HAP-1 (cell line): ENCODE data around the gene CBX5.
A peak's percentile ranks its signal among the peaks of the same experiment; 100 is the strongest.
"Not testable (repeated sequence)": the region's sequence is repeated elsewhere in the genome, so short reads cannot be mapped to it uniquely, and the experiment has no call there.

Experiments used
- DNase-seq, 2 experiments: peaks; one replicate each; pipeline ENCODE4 v3.0.0-alpha.2; 2016 to 2020; ENCODE audit warnings: low spot score in 2 of 2
- H3K27me3 ChIP-seq: fragments of 250-450 bp; sonication (Bioruptor Pico); 2 replicates; pipeline ENCODE4 v1.5.1; 2020; ENCODE audit warnings: low read depth, mild to moderate bottlenecking, moderate library complexity
- H3K36me3 ChIP-seq: fragments of 250-450 bp; sonication (Bioruptor Pico); replicated peaks from 2 replicates; pipeline ENCODE4 v1.5.1; 2020; ENCODE audit warnings: mild to moderate bottlenecking
- H3K4me1 ChIP-seq: fragments of 250-450 bp; sonication (Bioruptor Pico); 2 replicates; pipeline ENCODE4 v1.5.1; 2020; ENCODE audit warnings: mild to moderate bottlenecking
- H3K4me3 ChIP-seq: fragments of 250-450 bp; sonication (Bioruptor Pico); 2 replicates; pipeline ENCODE4 v1.5.1; 2020; ENCODE audit warnings: mild to moderate bottlenecking, moderate library complexity
- H3K9me3 ChIP-seq: fragments of 250-450 bp; sonication (Bioruptor Pico); 2 replicates; pipeline ENCODE4 v1.5.1; 2020; ENCODE audit warnings: mild to moderate bottlenecking, moderate library complexity
- in situ Hi-C: fragments of 300-500 bp; cut with MboI; formaldehyde crosslinking; loops from 3 replicates; pipeline ENCODE4 v1.14.3; 2020; ENCODE audit warnings: low sequenced_read_pairs, inconsistent platforms, mixed read lengths

CBX5 gene

GRCh38 chr12:54286042-54287030, 6.4 kb upstream of the CBX5 start:
- H3K27me3 ChIP-seq = no peaks in the 10 kb centered on the region
- H3K4me1 ChIP-seq = peaks cover 21% of the 10 kb centered on the region
- no peak overlapping the region for H3K4me3 ChIP-seq
- in situ Hi-C loops = loop anchor here (25.0 kb wide), 1 partner anchor 1826 kb away; the partner anchor contains the start of genes PA2G4, RPL41 and ZC3H10
- peaks cover 69% of the 10 kb centered on the region for H3K36me3 ChIP-seq
- no peaks in the 10 kb centered on the region for H3K9me3 ChIP-seq
- peak in 1 of 2 experiments; percentile 48 for DNase-seq

DNA sequence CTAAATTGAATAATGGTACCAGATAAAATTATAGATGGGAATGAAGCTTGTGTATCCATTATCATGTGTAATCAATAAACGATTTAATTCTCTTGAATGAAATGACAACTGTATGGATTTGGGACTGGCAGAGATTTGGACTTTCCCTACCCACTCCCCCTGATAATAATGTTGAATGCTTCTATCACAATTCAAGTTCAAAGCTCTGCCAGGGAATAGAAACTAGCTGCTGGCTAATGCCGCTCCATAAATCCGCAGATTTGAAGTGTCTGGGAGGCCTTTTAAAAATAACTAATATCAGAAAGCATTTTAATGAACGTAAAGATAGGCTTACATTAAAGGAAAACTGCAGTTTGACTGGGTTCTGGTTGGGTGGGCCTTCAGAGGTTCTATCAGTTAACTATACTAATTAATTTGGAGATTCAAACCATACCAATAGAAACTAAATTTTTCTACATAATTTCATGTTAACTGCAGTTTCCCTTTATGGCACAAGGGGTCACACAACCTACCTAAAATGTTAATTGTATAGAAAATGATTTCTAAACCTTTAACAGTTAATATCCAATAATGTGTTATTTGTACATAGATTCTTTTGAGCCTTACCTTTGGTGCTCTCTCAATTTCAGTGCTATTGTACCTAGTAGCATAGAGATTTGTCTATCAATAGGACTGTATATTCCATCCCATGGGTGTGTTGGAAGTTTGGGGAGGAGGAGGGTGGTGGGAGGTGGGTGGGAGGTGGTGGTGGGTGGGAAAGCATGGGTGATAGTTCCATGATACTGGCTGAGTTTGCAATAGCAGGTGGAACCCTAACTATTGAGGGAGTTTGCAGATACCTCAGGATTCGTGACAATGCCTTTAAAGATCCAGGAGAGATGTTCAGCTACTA, 5.5 kb upstream of the CBX5 start:
- peaks cover 21% of the 10 kb centered on the region for H3K4me1 ChIP-seq

DNA sequence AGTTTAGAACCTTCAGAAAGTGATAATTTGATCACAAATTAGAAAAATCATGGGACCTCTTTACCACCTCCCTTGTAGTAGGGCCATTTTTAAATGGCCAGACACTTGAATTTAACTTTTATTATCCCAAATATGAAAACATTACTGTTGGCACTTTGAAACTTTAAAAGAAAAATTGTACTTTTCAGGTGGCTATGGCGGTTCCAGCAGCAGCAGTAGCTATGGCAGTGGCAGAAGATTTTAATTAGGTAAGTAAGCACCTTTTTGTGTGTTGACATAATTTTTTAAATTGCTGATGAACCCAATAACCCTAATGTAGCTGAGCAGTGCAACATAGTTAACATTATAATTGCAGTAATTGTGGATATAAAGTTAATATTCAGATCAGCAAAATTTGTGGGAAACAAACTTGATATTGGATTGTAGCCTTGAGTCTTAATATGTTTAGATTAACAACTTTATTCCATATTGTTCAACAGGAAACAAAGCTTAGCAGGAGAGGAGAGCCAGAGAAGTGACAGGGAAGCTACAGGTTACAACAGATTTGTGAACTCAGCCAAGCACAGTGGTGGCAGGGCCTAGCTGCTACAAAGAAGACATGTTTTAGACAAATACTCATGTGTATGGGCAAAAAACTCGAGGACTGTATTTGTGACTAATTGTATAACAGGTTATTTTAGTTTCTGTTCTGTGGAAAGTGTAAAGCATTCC, 4.3 kb upstream of the CBX5 start:
- DNase-seq, H3K27me3 ChIP-seq, H3K9me3 ChIP-seq: not testable (repeated sequence)
- H3K4me1 ChIP-seq = peaks cover 21% of the 10 kb centered on the region
- H3K4me3 ChIP-seq = peak overlapping the region; percentile 82
- in situ Hi-C loops = loop anchor here (25.0 kb wide), 1 partner anchor 1828 kb away; the partner anchor contains the start of genes PA2G4, RPL41 and ZC3H10
- H3K36me3 ChIP-seq = peaks cover 76% of the 10 kb centered on the region

More for the DNA sequence above, 5.5 kb upstream of the CBX5 start:
- no peaks in the 10 kb centered on the region for H3K9me3 ChIP-seq
- H3K36me3 ChIP-seq = peaks cover 76% of the 10 kb centered on the region
- in situ Hi-C loops = loop anchor here (25.0 kb wide), 1 partner anchor 1827 kb away; the partner anchor contains the start of genes PA2G4, RPL41 and ZC3H10
- peak overlapping the region; percentile 82; the same call in 1 of the 2 replicates for H3K4me3 ChIP-seq
- no peaks in the 10 kb centered on the region for H3K27me3 ChIP-seq
- DNase-seq = no peak

DNA sequence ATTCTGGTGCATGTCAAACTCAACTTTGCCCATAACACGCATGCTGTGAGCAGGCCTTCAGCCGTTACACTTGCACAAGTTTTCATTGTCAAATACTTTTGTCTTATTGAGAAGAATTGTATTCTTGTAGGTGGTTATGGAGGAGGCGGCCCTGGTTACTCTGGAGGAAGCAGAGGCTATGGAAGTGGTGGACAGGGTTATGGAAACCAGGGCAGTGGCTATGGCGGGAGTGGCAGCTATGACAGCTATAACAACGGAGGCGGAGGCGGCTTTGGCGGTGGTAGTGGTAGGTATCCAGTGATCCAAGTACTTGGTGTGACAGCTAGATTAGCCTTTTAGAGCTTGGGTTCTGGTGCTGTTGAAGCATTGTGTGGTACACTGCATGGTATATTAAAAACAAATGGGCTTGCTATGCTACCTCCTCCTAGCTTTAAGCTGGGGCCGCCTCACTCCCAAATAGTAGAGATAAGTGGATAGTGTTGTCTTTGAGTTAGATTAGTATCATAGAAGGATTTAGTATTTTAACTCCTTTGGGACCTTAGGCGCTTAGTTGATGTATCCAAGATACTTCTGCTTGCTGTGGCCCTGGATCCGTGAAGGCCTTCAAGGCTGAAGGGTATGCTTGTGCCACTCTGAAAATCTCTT, 3.1 kb upstream of the CBX5 start:
- Histone ChIP-seq H3K27me3 (no peaks in the 10 kb centered on the region), H3K4me1 (peaks cover 21% of the 10 kb centered on the region), H3K9me3 (no peaks in the 10 kb centered on the region), H3K4me3 (peak overlapping the region; percentile 82), H3K36me3 (peaks cover 79% of the 10 kb centered on the region)
- in situ Hi-C loops = loop anchor here (25.0 kb wide), 1 partner anchor 1829 kb away; the partner anchor contains the start of genes PA2G4, RPL41 and ZC3H10
- peak in 1 of 2 experiments; percentile 60 for DNase-seq

DNA sequence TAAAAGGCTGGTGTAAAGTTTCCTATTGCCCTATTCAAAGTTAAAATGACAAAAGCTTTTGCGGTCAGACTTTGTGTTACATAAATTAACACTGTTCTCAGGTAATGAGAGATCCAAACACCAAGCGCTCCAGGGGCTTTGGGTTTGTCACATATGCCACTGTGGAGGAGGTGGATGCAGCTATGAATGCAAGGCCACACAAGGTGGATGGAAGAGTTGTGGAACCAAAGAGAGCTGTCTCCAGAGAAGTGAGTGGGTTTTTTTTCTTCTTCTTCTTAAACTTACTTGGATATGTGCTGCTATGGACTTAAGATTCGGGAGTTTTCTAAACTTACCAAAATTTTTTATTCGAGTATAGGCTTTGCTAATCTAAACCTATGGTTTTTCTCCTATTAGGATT, 1.8 kb upstream of the CBX5 start:
- not testable (repeated sequence) for H3K27me3 ChIP-seq, DNase-seq, H3K9me3 ChIP-seq
- Histone ChIP-seq H3K4me3 (peak overlapping the region; percentile 82), H3K36me3 (peaks cover 69% of the 10 kb centered on the region), H3K4me1 (peaks cover 27% of the 10 kb centered on the region)
- in situ Hi-C loops = loop anchor here (25.0 kb wide), 1 partner anchor 1831 kb away; the partner anchor contains the start of genes PA2G4, RPL41 and ZC3H10

DNA sequence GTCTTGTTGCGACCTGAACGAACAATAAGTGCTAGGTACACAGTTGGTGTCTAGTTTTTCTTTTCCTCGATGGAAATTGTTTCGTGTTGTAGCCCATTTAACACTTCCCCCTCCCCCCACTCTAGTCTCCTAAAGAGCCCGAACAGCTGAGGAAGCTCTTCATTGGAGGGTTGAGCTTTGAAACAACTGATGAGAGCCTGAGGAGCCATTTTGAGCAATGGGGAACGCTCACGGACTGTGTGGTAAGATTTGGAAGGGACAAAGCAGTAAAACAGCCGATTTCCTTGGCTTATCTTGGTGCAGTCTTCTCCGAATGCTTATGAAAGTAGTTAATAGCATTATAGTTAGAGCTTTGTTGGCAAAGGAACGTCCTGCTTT, 1.3 kb upstream of the CBX5 start:
- in situ Hi-C loops = loop anchor here (25.0 kb wide), 1 partner anchor 1831 kb away; the partner anchor contains the start of genes PA2G4, RPL41 and ZC3H10
- H3K27me3 ChIP-seq, H3K9me3 ChIP-seq: not testable (repeated sequence)
- peaks cover 66% of the 10 kb centered on the region for H3K36me3 ChIP-seq
- peak overlapping the region; percentile 82 for H3K4me3 ChIP-seq
- peak in 1 of 2 experiments; percentile 59 for DNase-seq
- peaks cover 29% of the 10 kb centered on the region for H3K4me1 ChIP-seq

- in situ Hi-C loops = loop anchor here (25.0 kb wide), 1 partner anchor 1832 kb away; the partner anchor contains the start of genes PA2G4, RPL41 and ZC3H10
- DNase-seq = peak; percentile 98 to 99
- Histone ChIP-seq H3K4me1 (peaks cover 29% of the 10 kb centered on the region), H3K9me3 (no peaks in the 10 kb centered on the region), H3K36me3 (peaks cover 64% of the 10 kb centered on the region), H3K27me3 (no peaks in the 10 kb centered on the region), H3K4me3 (peak within 1 kb of the TSS; percentile 82)
Observed at GRCh38 chr12:54280468-54281260, 742 bp upstream of the CBX5 start, which contains the start of gene HNRNPA1. HNRNPA1 (plus strand) TSS chr12:54280726; CDS start chr12:54280808, 82 bp downstream.

DNA sequence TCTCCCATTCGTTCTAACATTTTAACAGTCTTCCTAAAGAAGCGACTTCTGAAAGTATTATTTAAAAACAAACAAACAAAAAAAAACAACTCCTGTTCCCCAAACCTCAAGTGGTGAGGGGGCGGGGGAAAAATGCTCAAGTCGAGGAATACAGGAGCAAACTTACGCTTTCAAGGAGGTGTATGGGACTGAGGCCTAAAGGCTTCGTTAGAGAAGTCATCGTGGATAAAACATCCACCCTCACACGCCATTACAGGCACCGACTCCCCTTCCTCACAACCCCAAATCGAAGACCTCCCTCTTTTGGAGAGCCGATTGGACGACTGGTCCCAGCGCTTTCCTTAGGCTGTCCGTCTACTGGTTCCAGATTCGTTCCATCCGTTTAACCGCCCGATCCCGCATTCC, 693 bp downstream of the CBX5 start:
- in situ Hi-C loops = loop anchor here (25.0 kb wide), 1 partner anchor 1833 kb away; the partner anchor contains the start of genes PA2G4, RPL41 and ZC3H10
- DNase-seq = no peak
- peak overlapping the region; percentile 82 for H3K4me3 ChIP-seq
- H3K36me3 ChIP-seq = peaks cover 51% of the 10 kb centered on the region
- H3K4me1 ChIP-seq = peaks cover 21% of the 10 kb centered on the region
- no peaks in the 10 kb centered on the region for H3K27me3 ChIP-seq
- no peaks in the 10 kb centered on the region for H3K9me3 ChIP-seq

DNA sequence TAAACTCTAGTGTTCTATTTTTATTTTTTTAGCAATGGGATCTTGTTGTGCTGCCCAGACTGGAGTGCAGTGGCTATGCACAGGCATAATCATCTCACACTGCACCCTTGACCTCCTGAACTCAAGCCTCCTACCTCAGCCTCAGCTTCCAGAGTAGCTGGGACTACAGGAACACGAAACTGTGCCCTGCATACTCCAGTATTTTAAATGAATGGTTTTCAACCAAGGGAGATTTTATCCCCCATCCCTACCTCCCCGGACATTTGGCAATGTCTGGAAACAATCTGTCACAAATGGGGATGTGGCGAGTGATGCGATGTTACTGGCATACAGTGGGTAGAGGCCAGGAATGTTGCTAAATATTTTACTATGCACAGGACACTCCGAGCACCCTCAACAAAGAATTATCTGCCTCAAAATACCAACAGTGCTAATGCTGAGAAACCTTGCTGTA, 2.1 kb downstream of the CBX5 start:
- H3K4me1 ChIP-seq = peaks cover 11% of the 10 kb centered on the region
- H3K27me3 ChIP-seq = no peaks in the 10 kb centered on the region
- H3K36me3 ChIP-seq = peaks cover 51% of the 10 kb centered on the region
- no peaks in the 10 kb centered on the region for H3K9me3 ChIP-seq
- DNase-seq = no peak
- H3K4me3 ChIP-seq = peak overlapping the region; percentile 82
- in situ Hi-C loops = loop anchor here (25.0 kb wide), 1 partner anchor 1834 kb away; the partner anchor contains the start of genes PA2G4, RPL41 and ZC3H10

DNA sequence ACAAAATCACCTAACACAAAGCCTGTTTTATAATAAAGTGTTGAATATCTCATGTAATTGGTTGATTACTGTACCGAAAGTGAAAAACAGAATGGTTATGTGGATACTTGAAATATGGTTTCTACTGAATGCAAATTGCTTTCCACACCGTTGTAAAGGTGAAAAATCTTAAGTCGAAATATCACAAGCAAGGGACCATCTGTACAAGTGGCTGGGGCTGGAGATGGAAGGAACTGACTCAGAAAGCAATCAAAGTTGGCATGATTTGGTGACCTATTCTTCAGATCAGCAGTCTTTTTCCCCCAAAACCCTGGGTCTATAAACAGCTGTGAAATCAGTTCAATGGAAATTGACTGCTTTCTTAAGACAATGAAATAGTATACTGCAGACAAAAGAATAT, 3.6 kb downstream of the CBX5 start:
- Histone ChIP-seq H3K9me3 (no peaks in the 10 kb centered on the region), H3K27me3 (no peaks in the 10 kb centered on the region), H3K36me3 (peaks cover 45% of the 10 kb centered on the region), H3K4me1 (peaks cover 8% of the 10 kb centered on the region), H3K4me3 (no peak overlapping the region)
- DNase-seq = no peak
- in situ Hi-C loops = loop anchor here (25.0 kb wide), 1 partner anchor 1836 kb away; the partner anchor contains the start of genes PA2G4, RPL41 and ZC3H10

DNA sequence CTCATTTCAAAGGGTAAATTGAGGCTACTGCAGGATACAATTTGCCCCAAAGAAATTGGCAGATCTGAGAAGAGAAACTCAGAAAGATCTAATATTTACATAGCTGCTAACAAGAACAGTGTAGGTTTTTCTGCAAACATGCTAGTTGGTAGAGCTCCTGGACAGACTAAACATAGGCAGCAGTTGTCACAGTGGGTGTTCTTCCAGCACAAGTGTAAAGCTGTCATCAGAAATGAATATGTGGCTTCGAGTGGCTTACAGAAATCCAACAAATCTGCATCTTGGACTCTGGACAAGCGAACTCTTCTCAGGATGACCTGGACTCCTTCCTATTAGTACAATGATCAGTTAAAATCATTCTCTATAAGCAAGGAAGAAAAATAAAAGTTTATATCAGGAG, 5.9 kb downstream of the CBX5 start:
- no peak overlapping the region for H3K4me3 ChIP-seq
- no peaks in the 10 kb centered on the region for H3K27me3 ChIP-seq
- peaks cover 37% of the 10 kb centered on the region for H3K36me3 ChIP-seq
- H3K4me1 ChIP-seq = peaks cover 8% of the 10 kb centered on the region
- DNase-seq = no peak
- in situ Hi-C loops = no loop called here
- H3K9me3 ChIP-seq = no peaks in the 10 kb centered on the region
